NCI-H2196 treated with DMSO at 0.1 percent for 48 hours (cell line): ENCODE results near the gene ITM2B.

ENCODE experiments used
- DNase-seq: peaks from one replicate; lab custom pipeline; 2025; ENCODE audit not compliant: unreplicated experiment; lab: John Stamatoyannopoulos, UW

ITM2B gene

DNA sequence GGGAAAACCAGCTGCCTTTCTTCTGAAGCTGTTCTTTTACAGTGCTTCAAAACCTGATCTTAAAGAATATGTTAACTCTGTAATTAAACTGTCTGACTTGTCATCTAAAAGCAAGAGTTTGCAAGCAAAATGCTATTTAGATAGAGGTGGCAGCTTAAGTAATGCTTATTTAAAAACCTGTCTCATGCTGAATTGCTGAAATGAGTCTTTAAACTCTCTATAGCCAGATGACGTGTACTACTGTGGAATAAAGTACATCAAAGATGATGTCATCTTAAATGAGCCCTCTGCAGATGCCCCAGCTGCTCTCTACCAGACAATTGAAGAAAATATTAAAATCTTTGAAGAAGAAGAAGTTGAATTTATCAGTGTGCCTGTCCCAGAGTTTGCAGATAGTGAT lies 22.9 kb downstream of the ITM2B start:
- no peak for DNase-seq

DNA sequence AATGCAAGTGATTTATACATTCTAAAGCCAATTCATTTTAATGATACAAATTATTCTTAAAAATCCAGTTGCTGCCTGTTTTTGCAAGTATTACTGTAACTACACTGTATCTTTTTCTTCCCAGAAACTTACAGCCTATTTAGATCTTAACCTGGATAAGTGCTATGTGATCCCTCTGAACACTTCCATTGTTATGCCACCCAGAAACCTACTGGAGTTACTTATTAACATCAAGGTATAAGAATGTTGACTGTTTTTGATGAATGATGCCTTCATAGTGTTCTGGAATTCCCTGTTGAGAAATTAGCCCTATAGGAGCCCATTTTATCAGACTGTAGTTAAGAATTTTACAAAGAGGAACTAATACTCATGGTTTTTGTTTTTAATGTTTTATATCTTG lies 25.0 kb downstream of the ITM2B start:
- DNase-seq, result no peak

DNA sequence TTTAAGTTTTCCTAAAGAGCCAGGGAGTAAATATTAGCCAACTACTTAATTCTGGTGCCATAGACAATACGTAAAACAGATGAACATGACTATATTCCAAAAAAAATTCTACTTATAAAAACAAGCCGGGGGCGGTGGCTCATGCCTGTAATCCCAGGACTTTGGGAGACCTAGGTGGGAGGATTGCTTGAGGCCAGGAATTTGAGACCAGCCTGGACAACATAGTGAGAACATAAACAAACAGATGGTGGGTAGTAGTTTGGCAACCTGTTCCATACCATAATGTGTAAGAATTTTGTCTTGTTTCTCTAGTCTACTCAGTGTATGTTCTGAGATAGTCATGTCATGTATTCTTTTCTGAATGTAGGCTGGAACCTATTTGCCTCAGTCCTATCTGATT lies 25.4 kb downstream of the ITM2B start:
- DNase-seq, result no peak

DNA sequence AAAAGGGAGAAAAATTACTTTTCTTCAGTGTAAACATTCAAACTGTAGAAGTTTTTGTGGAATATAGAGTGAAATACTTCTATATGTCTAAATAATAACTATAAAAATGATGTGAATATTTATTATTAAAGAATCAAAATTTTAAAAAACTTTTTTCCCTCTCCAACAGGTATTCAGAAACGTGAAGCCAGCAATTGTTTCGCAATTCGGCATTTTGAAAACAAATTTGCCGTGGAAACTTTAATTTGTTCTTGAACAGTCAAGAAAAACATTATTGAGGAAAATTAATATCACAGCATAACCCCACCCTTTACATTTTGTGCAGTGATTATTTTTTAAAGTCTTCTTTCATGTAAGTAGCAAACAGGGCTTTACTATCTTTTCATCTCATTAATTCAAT lies 28.0 kb downstream of the ITM2B start:
- DNase-seq, result no peak

DNA sequence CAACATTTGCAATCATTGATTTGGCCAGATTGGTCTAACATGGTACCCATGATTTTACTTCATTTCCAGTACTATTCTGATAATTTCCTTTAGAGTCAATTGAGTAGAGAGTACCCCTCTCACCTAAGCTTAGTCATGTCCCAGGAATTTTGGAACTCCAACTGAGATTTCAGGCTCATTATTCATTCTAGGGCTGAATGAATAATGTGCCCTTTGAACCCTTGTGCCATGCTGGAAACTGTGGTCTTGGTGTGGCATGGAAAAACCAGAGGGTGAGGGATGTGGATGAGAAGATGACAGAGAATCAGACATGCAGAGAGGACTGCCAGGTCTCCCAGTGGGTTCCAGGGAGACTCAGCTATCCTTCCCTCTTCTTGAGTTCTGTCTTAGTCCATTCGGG lies 30.2 kb downstream of the ITM2B start:
- no peak for DNase-seq

DNA sequence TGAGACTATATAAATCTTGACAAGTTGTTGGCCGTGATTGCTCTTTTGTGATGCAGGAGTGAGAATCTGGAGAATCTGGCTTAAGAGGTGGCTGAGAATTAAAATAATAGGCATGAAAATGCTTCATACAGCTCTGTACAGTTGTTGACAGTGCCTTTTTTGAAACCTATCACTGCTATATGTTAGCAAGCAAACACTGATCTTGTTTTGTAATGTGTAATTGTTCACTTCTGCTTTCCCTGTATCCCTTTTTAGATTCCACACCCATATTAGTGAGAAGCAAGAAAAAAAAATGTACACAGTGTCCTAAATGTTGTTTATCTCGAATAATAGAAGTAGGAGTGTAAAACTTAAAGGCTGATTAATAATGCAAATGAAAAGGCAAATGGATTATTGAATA lies 31.1 kb downstream of the ITM2B start:
- no peak for DNase-seq

DNA sequence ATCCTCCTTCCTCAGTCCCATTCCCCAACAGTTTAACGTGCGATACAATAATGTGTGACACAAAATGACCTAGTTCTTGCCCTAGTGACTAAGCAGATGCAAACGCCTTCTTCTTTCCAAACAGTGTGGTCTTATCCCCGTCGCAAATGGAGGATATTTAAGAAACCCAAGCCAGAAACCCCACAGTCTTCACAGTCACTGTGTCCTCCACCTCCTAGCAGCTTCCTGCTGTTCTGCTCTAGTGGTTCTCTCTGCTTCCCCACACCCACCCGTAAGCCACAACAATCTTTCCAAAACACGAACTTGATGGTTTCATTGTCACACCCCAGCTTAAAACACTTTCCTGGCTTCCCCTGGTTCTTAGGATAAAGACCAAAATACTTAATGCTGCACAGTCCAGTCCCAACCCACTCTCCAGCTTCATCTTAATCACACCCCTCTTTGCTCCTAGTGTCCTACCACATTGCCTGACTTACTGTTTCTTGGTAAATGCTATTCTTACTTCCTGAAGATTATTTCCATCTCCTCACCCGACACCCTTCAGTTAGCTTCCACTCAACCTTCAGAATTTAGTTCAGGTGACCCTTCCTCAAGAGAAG lies 32.3 kb downstream of the ITM2B start:
- no peak for DNase-seq

DNA sequence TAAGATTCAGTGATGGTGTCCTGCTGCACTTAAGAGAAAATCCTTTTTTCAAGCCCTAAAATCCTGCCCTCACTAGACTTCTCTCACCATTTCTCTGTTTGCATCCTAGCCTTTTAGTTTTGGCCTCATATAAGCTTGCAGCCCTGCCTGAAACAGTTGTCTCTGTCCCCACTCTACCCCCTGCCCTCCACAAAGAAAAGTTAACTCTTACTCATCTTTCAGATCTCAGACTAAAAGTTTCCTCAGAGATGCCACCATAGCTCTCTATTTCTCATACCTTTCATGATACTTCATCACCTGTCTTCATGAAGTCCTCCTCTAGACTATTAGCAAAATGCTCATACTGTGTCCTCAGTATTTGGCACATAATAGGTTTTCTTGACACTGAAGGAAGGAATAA lies 33.1 kb downstream of the ITM2B start:
- no peak for DNase-seq

DNA sequence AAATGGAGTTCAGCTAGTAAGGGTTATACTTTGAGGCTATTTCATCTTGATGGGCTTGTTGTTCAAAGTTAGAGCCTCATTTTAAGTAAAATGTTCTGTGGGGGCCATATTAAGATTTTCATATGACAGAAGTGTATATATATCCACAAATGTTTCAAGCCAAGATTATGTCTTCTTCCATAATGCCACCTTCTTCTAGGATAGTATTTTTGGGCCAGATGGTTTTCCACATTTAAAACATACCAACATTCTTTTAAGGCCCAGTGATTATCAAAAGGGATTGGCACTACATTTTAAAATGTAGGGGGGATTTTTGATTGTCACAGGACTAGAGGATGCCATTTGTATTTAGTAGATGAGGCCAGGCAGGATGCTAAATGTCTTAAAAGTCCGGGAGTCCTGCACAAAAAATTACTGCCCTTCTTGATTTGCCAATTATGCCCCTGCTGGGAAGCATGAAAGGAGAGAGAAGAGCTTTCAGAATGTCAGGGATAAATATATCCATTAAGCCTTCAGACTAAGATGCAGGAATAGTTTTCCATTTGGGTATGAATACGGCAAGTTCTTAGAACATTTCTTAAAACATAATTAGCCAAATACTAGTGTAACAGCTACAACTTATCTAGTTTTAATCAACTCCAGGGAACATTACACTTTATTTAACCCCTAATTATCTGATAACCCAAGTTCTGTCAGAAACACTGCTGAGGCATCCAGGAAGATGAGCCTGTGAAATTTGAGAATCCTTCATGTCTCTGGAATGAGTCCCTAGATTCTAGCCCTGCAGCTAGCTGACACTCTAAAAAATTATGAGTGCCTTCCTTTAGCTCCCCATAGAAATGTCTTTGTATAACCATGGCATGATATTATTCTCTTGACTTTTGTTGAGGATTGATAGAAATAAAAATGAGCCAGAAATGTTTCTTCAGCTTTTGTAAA lies 34.0 kb downstream of the ITM2B start:
- no peak for DNase-seq

DNA sequence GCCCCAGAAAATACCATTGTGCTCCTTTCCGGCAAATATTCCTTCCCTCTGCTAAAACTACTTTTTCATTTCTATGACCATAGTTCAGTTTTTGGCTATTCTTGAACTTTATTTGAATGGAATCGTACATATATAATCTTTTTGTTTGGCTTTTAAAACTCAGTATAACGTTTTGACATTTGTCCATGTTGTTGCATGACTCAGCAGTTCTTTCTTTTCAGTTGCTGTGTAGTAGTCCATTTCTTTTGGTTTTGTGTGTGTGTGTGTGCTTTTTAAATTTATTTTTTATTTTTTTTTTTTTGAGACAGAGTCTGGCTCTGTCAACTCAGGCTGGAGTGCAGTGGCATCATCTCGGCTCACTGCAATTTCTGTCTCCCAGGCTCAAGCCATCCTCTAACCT lies 35.0 kb downstream of the ITM2B start:
- DNase-seq, result no peak

DNA sequence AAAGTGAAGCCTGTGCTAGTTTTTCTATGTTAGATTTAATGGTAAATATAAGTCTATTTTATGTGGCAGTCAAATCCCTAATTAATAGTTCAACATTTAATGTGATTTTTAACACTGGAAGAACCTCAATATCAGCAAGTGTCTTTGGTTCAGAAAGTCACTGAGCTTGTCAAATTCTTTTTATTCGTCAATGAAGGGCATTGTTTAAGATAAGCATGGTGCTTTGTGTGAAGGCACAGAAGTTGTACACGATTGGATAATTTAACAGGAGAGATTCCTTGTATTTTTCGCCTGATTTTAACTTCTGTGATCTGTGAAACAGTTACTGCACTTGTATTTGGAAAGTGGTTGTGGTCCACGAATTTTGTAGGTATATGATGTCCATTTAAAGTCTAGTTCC lies 40.3 kb downstream of the ITM2B start:
- no peak for DNase-seq

DNA sequence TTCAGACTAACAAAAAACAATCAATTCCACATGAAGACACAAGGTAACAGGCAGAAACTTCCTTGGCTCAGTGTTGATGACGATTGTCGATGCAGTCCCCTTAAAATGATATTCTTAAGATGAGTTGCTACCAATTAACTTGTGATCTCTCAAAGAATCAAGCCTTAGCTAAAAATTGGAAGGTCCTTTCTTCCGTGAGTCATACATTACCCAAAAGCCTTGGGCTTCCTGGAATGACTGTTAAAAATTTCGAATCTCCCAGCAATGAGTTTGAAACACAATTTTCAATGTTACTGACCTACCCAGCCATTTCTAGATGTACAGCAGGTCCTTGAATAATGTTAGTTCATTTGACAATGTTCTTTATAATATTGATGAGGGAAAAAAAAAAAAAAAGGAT lies 42.5 kb downstream of the ITM2B start:
- DNase-seq, result no peak

DNA sequence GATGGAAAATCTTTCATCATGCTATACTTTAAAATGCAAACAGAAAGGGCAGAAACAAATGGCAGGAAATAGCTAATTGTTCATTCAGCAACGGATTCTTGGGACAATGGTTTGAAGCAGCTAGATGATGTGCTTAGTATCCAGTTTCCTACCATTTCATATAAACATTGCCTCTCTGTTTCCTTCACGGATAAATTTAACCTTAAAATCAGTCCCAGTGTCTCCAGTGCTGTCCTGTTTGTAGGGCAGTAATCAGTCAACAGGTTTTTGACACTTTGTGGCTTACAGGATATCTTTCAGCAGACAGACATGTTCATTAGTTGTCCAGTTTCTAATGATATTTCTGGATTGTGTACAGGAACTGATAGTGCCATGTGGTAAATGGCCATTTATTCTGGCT lies 45.8 kb downstream of the ITM2B start:
- DNase-seq, result no peak

DNA sequence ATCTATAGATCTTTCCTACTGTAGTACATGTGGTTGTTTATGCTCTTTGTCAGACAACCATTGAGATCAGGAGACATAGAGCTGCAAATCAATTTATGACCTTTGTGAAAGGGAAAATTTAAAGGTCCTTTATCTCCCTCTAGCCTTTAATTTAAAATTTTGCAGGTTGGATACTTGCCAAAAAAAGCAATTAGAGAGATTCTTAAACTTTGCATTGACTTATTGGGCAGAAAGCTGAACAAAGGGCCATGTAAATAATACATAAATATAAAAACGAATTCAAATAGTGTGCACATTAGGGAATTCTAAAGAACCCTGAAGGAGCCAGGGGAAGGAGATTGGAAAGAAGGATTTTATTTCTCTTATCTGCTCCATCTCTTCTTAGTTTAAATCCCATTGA lies 48.5 kb downstream of the ITM2B start:
- no peak for DNase-seq

DNA sequence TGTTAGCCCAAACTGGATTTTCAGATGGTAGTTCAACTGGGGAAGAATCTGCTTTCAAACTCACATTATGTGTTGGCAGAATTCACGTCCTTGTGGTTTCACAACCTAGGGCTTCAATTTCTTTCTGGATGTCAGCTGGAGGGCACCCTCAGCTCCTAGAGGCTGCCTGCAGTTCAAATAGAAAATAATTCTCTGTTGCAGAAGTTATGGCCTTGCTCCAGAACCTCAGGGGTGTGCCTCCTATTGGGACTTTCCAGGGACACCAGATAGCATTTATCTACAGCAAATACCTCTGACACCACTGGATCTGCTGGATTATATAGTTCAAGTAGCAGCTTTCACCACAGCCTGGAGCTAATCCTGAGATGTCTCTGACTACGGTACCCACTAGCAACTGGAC lies 58.7 kb downstream of the ITM2B start:
- no peak for DNase-seq

DNA sequence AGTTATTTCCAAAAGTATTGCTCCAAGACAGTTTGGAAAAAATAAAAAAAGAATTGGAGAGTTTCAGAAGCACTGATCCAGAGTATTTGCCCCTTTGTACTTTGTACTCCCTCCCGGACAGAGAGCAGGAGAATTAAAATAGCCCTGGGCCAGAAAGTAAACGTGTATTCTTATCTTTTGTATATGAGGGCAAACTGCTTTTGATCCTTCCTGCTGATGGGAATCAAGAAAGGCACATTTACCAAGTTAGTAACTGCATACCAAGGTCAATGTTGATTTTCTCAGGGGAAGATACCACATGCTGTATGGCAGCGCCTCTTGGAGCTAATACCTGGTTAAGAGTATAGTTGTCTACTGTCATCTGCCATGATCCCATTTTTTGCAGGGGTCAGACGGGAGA lies 59.6 kb downstream of the ITM2B start:
- DNase-seq, result no peak

DNA sequence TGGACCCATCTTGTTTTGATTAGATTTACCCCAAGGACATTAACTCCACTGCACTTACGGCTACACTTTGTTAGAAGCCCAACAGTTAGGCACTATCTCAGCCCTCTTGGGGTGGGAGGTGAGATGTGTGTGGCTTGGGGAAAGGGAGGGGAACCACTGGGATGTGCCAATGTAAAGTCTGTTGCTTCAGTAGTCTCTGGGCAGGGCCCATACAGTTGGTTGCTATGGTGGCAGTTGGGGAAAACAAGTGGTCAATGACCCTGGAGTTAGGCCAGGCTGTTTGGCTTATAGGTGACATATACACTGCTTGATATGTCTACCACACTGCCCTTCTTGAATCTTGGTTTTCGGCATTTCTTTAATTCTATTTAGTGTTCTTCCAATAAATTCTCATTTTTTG lies 61.6 kb downstream of the ITM2B start:
- DNase-seq, result no peak

DNA sequence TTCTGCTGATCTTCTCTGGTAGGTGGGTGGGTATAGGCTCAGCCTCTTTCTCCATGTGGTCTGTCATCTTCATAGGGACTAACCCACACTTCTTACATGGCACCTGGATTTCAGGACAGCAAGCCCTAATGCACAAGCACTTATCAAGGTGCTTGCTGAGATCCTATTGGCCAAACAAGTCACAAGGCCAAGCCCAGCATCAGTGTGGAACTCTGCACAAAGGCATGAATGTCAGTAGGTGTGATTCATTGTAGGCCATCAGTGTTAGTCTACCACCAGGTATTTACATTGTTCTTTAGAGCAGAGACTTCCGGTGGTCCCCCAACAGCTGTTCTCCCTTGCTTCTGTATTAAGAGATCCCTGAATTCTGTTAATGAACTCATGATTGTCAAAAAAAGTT lies 62.3 kb downstream of the ITM2B start:
- no peak for DNase-seq

DNA sequence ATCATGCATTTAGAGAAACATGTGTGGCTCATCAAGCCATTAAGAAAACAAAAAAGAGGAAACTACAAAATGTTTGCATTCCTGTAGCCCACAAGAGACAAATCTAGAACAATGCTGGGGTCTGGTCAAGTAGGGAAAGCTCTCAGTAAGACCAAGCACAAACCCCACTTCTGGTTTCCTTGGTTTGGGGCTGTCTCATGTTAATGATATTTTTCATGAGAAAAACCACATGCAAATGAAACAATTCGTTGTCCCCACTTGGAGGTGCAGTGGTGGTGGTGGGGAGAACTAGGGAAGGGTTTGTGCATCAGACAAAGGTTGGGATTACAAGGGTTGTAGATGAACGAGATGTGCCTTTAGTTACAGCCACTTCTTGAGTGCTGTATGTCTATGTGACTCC lies 63.5 kb downstream of the ITM2B start:
- DNase-seq, result no peak

DNA sequence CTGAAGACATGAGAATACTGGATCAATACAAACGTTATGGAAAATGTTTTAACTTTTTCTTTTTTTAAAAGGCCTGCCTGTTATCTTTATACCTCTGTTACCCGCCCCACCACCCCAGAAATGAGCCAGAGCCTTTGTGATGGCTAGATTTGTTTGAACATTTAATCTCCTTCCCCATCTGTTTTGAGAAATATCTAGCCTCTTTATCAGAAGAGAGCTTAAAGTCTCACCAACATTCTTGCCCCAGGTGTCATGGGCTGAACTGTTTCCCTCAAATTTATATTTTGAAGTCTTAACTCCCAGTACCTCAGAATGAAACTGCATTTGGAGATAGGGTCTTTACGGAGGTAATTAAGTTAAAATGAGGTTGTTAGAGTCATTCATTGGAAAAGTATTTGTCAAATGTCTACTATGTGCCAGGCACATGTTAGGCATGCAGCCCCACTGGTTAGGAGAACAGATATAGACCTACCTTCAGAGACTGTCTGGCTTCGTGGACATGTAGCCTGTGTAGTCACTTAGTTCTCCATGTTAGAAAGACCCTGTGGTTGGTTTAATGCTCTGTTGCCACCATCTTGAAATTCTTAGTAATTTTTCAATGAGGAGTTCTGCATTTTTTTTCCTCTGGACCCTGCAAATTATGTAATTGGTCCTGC lies 64.3 kb downstream of the ITM2B start:
- no peak for DNase-seq

DNA sequence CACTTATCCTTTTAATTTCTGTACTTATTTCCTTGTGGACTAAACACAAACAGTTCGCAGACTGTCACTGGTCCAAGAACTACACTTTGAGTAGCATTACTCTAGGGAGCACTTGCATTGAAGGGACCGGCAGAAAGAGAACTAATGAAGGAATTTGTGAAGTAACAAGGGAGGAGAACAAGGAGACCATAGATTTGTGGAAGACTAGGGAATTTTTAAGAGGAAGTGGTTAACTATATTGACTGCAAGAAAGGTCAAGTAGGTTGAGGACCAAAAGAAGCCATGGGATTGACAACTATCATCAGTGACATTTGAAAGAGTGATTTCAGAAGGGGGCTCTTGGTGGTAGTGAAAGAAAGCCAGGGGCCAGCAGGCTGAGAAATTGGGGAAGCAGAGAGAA lies 66.6 kb downstream of the ITM2B start:
- DNase-seq, result no peak

DNA sequence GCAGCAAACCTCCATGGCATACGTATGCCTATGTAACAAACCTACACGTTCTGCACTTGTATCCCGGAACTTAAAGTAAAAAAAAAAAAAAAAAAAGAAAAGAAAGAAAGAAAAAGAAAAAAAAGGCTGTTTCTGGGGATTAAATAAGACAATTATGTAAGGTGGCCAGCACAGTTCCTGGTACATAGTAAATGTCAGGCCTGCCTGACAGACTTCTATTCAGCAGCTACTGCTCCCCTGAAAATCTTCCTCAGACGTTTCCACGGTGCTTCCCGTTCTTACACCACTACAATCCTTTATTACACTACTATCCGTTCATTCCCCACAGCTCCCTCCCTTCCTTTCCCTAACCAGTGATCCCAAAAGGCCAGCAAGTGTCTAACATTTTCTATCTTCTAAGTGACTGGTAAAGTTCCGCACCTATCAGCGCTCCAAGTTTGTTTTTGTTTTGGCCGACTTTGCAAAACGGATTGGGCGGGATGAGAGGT lies 69.9 kb downstream of the ITM2B start:
- no peak for DNase-seq
